GM12878 (cell line): Measurements from ENCODE around the gene RRAD. TPM values are rescaled to one million over a fixed set of nuclear protein-coding genes. Genes with fewer than 3 reads are reported as not detected.

Experiments
- BCLAF1 ChIP-seq: fragments of 450-650 bp; IDR thresholded peaks from 2 replicates; pipeline ENCODE4 v1.6.1; 2017; ENCODE audit warnings: antibody characterized with exemption, mild to moderate bottlenecking, moderate library complexity
- CTCF ChIP-seq, 3 experiments: IDR thresholded peaks in 2 of 3; conservative IDR thresholded peaks in 1 of 3; 2 replicates each; pipeline ENCODE4 v1.5.1; 2011; ENCODE audit warnings: low read depth in 3 of 3, low read length in 3 of 3, mild to moderate bottlenecking in 3 of 3, control low read depth in 2 of 3, moderate library complexity in 2 of 3, inconsistent platforms in 1 of 3, mixed read lengths in 1 of 3; ENCODE audit not compliant: control insufficient read depth in 2 of 3, insufficient read depth in 1 of 3; ENCODE audit errors: extremely low read depth in 1 of 3
- HDAC6 ChIP-seq: fragments of 200-600 bp; sonication (generic); IDR thresholded peaks from one replicate; pipeline ENCODE4 v1.8.0; 2017; ENCODE audit warnings: antibody characterized with exemption; ENCODE audit not compliant: unreplicated experiment
- POLR2AphosphoS2 ChIP-seq: IDR thresholded peaks from 2 replicates; pipeline ENCODE4 v1.6.1; 2011; ENCODE audit warnings: low read depth, mild to moderate bottlenecking, low read length, improper control_type of control experiment, moderate library complexity
- SIN3A ChIP-seq: IDR thresholded peaks from 2 replicates; pipeline ENCODE4 v1.6.1; 2012; ENCODE audit warnings: low read depth, low read length, improper control_type of control experiment
- ZNF592 ChIP-seq: fragments of 450-650 bp; IDR thresholded peaks from 2 replicates; pipeline ENCODE4 v1.6.1; 2017; ENCODE audit warnings: mild to moderate bottlenecking, moderate library complexity
- polyA plus RNA-seq, 11 experiments: library from polyadenylated mRNA; depleted of rRNA in 4 of 11; unstranded in 6 of 11; stranded (reverse) in 5 of 11; fragments of >200 nt; fragmentation: Nextera tagmentation in 4 of 11; fragmentation: Illumina TruSeq in 1 of 11; extraction: Ambion mirVana in 4 of 11; extraction: Trizol in 1 of 11; gene quantifications; 1 replicate in 1 of 11; 2 replicates in 10 of 11; pipeline versions ENCODE4 v1.2.1 to v1.2.3, GENCODE V29; 2011 to 2016; ENCODE audit warnings: inconsistent platforms in 2 of 11, missing spikeins in 2 of 11, low read depth in 1 of 11
- total RNA-seq, 4 experiments: library from RNA; depleted of rRNA in 3 of 4; stranded (reverse); fragments of >200 nt in 3 of 4; fragmentation: Illumina TruSeq in 1 of 4; extraction: Trizol in 1 of 4; gene quantifications; 2 replicates each; pipeline versions ENCODE4 v1.2.1 to v1.2.3, GENCODE V29; 2013 to 2021

The RRAD gene
- total and polyA plus RNA-seq, 10 of the 15 experiments (the other 5 are each of a cell fraction or from before 2014, with no cell fraction given), result 0.11 to 8.5 (median 2.8) TPM

GRCh38 chr16:66928702-66929388 is 3.5 kb upstream of the RRAD start (continued):
- TF ChIP-seq BCLAF1, result no peak
- no peak for TF ChIP-seq SIN3A
- TF ChIP-seq CTCF (IDR thresholded peaks at IDR 0.05 in 2 of 3, conservative IDR thresholded peaks at IDR 0.05 in 1 of 3; ENCODE audit: control insufficient read depth in 2 of 3, extremely low read depth in 1 of 3, insufficient read depth in 1 of 3, low read depth in 3 of 3, low read length in 3 of 3), result peak; percentile 30 to 32 (median 32); a peak in 5 of 6 replicates
- no peak for TF ChIP-seq ZNF592
- no peak for TF ChIP-seq POLR2AphosphoS2
- no peak for TF ChIP-seq HDAC6
- TF ChIP-seq, all 136 proteins: peak for 5
